HepG2 (cell line): ENCODE results near the gene IFT172. TPM values are rescaled to one million over a fixed set of nuclear protein-coding genes. Genes with fewer than 3 reads are reported as not detected.

Experiments
- ARID3A ChIP-seq: IDR thresholded peaks from 2 replicates; pipeline ENCODE4 v1.6.1; 2012; ENCODE audit warnings: low read depth, low read length, improper control_type of control experiment
- CREB1 ChIP-seq, 2 experiments: fragments of 450-650 bp in 1 of 2; IDR thresholded peaks; 2 replicates each; pipeline ENCODE4 v1.6.1; 2016 to 2017; ENCODE audit warnings: control low read depth in 1 of 2, mild to moderate bottlenecking in 1 of 2, missing compliant biosample characterization in 1 of 2, missing genetic modification characterization in 1 of 2
- FLYWCH1 ChIP-seq: sonication (generic); formaldehyde crosslinking; IDR thresholded peaks from 2 replicates; pipeline ENCODE4 v1.8.1; 2023; ENCODE audit warnings: mild to moderate bottlenecking, missing genetic modification reagents
- IKZF4 ChIP-seq: sonication (generic); formaldehyde crosslinking; IDR thresholded peaks from 2 replicates; pipeline ENCODE4 v1.5.1; 2020; ENCODE audit warnings: borderline replicate concordance, mild to moderate bottlenecking, low read depth, missing genetic modification reagents; ENCODE audit errors: not compliant biosample characterization
- POGZ ChIP-seq: sonication (generic); formaldehyde crosslinking; IDR thresholded peaks from 2 replicates; pipeline ENCODE4 v1.4.0; 2020; ENCODE audit warnings: mild to moderate bottlenecking, missing genetic modification reagents
- TAF15 ChIP-seq: fragments of 200-400 bp; formaldehyde crosslinking; IDR thresholded peaks from one replicate; pipeline ENCODE4 v1.6.1; 2018; ENCODE audit warnings: mild to moderate bottlenecking, low read depth, low read length; ENCODE audit not compliant: poor library complexity, severe bottlenecking
- TBL1XR1 ChIP-seq: fragments of 150-350 bp; IDR thresholded peaks from 2 replicates; pipeline ENCODE4 v1.6.1; 2014; ENCODE audit warnings: borderline replicate concordance, low read length; ENCODE audit not compliant: partially characterized antibody
- ZBTB26 ChIP-seq: IDR thresholded peaks from 2 replicates; pipeline ENCODE4 v1.6.1; 2016; ENCODE audit warnings: missing compliant biosample characterization, missing genetic modification reagents, borderline replicate concordance
- ZFP1 ChIP-seq: IDR thresholded peaks from 2 replicates; pipeline ENCODE4 v1.6.1; 2016
- ZNF362 ChIP-seq: sonication (generic); formaldehyde crosslinking; IDR thresholded peaks from 2 replicates; pipeline ENCODE4 v1.4.0; 2020; ENCODE audit warnings: missing genetic modification reagents, mild to moderate bottlenecking, borderline replicate concordance
- ZNF496 ChIP-seq: sonication (generic); formaldehyde crosslinking; IDR thresholded peaks from 2 replicates; pipeline ENCODE4 v1.8.1; 2023; ENCODE audit warnings: mild to moderate bottlenecking, moderate library complexity, missing genetic modification reagents; ENCODE audit not compliant: insufficient replicate concordance
- ZNF879 ChIP-seq: sonication (generic); formaldehyde crosslinking; IDR thresholded peaks from 2 replicates; pipeline ENCODE4 v1.8.1; 2023; ENCODE audit warnings: missing genetic modification reagents
- polyA plus RNA-seq, 8 experiments: library from polyadenylated mRNA; depleted of rRNA in 3 of 8; stranded (reverse) in 7 of 8; unstranded in 1 of 8; fragments of >200 nt; fragmentation: Illumina TruSeq in 4 of 8; extraction: Trizol in 4 of 8; gene quantifications; 2 replicates each; pipeline versions ENCODE4 v1.2.1 to v1.2.3, GENCODE V29; 2011 to 2016; ENCODE audit warnings: low read depth in 4 of 8, missing spikeins in 1 of 8, mixed read lengths in 1 of 8; ENCODE audit not compliant: insufficient read depth in 1 of 8
- total RNA-seq, 5 experiments: library from RNA; depleted of rRNA; stranded (reverse); fragments of >200 nt; fragmentation: Illumina TruSeq; extraction: Trizol; gene quantifications; 2 replicates each; pipeline ENCODE4 v1.2.3, GENCODE V29; 2016; ENCODE audit warnings: low read depth in 1 of 5
- TF ChIP-seq, protein P1 (sequence below): sonication (generic); formaldehyde crosslinking; IDR thresholded peaks from 2 replicates; pipeline ENCODE4 v1.5.0; 2020; ENCODE audit warnings: mild to moderate bottlenecking, missing genetic modification reagents, borderline replicate concordance

Gene IFT172
- total and polyA plus RNA-seq, 2 of the 13 experiments (the other 11 are each of a cell fraction or from before 2014, with no cell fraction given), result 21.6 to 35.7 TPM

- TF ChIP-seq, protein P1, sequence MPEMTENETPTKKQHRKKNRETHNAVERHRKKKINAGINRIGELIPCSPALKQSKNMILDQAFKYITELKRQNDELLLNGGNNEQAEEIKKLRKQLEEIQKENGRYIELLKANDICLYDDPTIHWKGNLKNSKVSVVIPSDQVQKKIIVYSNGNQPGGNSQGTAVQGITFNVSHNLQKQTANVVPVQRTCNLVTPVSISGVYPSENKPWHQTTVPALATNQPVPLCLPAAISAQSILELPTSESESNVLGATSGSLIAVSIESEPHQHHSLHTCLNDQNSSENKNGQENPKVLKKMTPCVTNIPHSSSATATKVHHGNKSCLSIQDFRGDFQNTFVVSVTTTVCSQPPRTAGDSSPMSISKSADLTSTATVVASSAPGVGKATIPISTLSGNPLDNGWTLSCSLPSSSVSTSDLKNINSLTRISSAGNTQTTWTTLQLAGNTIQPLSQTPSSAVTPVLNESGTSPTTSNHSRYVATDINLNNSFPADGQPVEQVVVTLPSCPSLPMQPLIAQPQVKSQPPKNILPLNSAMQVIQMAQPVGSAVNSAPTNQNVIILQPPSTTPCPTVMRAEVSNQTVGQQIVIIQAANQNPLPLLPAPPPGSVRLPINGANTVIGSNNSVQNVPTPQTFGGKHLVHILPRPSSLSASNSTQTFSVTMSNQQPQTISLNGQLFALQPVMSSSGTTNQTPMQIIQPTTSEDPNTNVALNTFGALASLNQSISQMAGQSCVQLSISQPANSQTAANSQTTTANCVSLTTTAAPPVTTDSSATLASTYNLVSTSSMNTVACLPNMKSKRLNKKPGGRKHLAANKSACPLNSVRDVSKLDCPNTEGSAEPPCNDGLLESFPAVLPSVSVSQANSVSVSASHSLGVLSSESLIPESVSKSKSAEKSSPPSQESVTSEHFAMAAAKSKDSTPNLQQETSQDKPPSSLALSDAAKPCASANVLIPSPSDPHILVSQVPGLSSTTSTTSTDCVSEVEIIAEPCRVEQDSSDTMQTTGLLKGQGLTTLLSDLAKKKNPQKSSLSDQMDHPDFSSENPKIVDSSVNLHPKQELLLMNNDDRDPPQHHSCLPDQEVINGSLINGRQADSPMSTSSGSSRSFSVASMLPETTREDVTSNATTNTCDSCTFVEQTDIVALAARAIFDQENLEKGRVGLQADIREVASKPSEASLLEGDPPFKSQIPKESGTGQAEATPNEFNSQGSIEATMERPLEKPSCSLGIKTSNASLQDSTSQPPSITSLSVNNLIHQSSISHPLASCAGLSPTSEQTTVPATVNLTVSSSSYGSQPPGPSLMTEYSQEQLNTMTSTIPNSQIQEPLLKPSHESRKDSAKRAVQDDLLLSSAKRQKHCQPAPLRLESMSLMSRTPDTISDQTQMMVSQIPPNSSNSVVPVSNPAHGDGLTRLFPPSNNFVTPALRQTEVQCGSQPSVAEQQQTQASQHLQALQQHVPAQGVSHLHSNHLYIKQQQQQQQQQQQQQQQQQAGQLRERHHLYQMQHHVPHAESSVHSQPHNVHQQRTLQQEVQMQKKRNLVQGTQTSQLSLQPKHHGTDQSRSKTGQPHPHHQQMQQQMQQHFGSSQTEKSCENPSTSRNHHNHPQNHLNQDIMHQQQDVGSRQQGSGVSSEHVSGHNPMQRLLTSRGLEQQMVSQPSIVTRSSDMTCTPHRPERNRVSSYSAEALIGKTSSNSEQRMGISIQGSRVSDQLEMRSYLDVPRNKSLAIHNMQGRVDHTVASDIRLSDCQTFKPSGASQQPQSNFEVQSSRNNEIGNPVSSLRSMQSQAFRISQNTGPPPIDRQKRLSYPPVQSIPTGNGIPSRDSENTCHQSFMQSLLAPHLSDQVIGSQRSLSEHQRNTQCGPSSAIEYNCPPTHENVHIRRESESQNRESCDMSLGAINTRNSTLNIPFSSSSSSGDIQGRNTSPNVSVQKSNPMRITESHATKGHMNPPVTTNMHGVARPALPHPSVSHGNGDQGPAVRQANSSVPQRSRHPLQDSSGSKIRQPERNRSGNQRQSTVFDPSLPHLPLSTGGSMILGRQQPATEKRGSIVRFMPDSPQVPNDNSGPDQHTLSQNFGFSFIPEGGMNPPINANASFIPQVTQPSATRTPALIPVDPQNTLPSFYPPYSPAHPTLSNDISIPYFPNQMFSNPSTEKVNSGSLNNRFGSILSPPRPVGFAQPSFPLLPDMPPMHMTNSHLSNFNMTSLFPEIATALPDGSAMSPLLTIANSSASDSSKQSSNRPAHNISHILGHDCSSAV, result no peak
- TF ChIP-seq ZBTB26 (CRISPR knock-in tag) (no peak), POGZ (CRISPR knock-in tag) (no peak), TAF15 (no peak), ARID3A (peak; percentile 30; the same call in 1 of the 2 replicates), FLYWCH1 (CRISPR knock-in tag) (no peak), ZNF496 (CRISPR knock-in tag) (no peak), IKZF4 (CRISPR knock-in tag) (no peak), CREB1 (IDR thresholded peaks at IDR 0.05) (no peak), CREB1 (CRISPR knock-in tag; IDR thresholded peaks at IDR 0.05) (0 out of 2 replicates have a peak, but pooled peaks have one; percentile 25), ZFP1 (CRISPR knock-in tag) (no peak), ZNF362 (CRISPR knock-in tag) (0 out of 2 replicates have a peak, but pooled peaks have one; percentile 42), TBL1XR1 (peak; percentile 26), ZNF879 (CRISPR knock-in tag) (no peak)
Measured at GRCh38 chr2:27421660-27422250, 67.8 kb downstream of the IFT172 start (continued).
